GM10847 (cell line): ENCODE results near the gene ANKS3.
A peak's percentile ranks its signal among the peaks of the same experiment; 100 is the strongest.

Experiments
- POLR2A ChIP-seq: IDR thresholded peaks from 2 replicates; pipeline ENCODE4 v1.6.1; 2011; ENCODE audit not compliant: insufficient read length; ENCODE audit errors: extremely low read depth

Gene ANKS3, protein sequence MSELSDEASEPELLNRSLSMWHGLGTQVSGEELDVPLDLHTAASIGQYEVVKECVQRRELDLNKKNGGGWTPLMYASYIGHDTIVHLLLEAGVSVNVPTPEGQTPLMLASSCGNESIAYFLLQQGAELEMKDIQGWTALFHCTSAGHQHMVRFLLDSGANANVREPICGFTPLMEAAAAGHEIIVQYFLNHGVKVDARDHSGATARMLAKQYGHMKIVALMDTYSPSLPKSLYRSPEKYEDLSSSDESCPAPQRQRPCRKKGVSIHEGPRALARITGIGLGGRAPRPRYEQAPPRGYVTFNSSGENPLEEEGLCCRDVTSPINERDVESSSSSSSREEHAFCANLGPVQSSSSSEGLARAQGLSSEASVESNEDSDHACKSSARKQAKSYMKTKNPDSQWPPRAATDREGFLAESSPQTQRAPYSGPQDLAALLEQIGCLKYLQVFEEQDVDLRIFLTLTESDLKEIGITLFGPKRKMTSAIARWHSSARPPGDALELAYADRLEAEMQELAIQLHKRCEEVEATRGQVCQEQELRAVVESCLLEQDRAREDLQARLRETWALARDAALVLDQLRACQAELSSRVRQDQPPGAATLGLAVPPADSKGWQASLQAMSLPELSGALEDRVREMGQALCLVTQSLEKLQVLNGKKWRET

GRCh38 chr16:4734063-4734729, at the start of gene ANKS3, which contains the start of gene DNAAF8:
TSS of gene ANKS3 (minus strand) at chr16:4734271. CDS start at chr16:4730149, 4,122 bp downstream.
TSS of gene DNAAF8 (plus strand) at chr16:4734537. CDS start at chr16:4736515, 1,978 bp downstream.
- peak; percentile 53 for TF ChIP-seq POLR2A

GRCh38 chr16:4783251-4783950, 49.3 kb upstream of the ANKS3 start:
- no peak for TF ChIP-seq POLR2A

- no peak for TF ChIP-seq POLR2A
Observed at GRCh38 chr16:4780235-4780634, 46.2 kb upstream of the ANKS3 start.

- no peak for TF ChIP-seq POLR2A
Observed at GRCh38 chr16:4778050-4778392, 44.0 kb upstream of the ANKS3 start.

DNA sequence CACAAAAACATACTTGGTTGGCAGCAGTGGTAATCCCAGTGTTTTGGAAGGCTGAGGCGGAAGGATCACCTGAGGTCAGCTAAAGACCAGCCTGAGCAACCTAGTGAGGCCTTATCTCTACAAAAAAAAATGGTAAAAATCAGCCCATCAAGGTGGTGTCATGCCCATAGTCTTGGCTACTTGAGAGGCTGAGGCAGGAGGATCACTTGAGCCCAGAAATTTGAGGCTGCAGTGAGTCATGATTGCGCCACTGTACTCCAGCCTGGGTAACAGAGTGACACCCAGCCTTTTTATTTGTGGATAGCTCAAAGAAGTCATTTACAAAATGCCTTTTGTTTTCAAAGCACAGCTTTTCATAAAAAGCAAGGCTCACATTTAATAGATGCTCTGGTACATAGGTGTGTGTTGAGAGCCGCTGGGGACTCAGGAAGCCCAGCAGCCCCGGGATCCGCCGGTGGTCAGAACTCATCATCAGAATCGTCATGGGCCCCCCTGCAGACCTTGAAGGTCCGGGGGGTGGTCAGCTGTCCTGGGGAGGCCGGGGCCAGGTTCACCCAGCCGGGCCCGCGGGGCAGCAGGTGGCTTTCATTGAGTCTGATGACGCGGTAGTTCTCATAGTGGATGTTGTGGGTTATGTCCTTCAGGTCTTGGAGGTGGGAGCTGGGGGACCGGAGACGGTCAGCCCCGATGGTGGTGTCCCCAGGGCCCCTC, 43.4 kb upstream of the ANKS3 start:
- TF ChIP-seq POLR2A, result no peak

- no peak for TF ChIP-seq POLR2A
Observed at GRCh38 chr16:4776141-4776705, 42.2 kb upstream of the ANKS3 start.

GRCh38 chr16:4775005-4775404, 40.9 kb upstream of the ANKS3 start:
- TF ChIP-seq POLR2A, result no peak

DNA sequence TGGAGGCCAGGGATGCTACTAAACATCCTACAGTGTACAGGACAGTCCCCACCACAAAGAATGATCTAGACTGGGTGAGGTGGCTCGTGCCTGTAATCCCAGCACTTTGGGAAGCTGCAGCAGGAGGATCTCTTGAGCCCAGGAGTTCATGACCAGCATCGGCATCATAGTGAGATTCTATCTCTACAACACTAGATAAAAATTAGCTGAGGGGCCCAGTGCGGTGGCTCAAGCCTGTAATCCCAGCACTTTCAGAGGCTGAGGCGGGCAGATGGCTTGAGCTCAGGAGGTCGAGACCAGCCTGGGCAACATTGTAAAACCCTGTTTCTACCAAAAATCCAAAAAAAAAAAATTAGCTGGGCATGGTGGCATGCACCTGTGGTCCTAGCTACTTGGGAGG, 38.3 kb upstream of the ANKS3 start:
- TF ChIP-seq POLR2A, result no peak

DNA sequence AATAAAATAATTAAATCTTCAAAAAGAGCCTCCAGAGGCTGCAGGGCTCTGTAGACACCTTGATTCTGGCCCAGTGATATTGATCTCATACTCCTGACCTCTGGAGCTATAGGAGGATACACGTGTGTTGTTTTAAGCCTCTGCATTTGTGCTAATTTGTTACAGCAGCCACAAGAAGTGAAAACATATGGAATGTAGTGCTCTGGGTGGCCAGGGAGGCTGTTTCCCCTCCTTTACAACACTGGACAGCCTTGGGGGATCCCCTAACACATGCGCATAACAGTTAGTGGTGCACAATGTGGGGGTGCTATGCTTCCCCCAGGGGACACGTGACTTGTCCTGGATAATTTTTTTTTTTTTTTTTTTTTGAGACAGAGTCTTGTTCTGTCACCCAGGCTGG, 37.6 kb upstream of the ANKS3 start:
- TF ChIP-seq POLR2A, result no peak

GRCh38 chr16:4769306-4769638, 35.2 kb upstream of the ANKS3 start:
- TF ChIP-seq POLR2A, result no peak

DNA sequence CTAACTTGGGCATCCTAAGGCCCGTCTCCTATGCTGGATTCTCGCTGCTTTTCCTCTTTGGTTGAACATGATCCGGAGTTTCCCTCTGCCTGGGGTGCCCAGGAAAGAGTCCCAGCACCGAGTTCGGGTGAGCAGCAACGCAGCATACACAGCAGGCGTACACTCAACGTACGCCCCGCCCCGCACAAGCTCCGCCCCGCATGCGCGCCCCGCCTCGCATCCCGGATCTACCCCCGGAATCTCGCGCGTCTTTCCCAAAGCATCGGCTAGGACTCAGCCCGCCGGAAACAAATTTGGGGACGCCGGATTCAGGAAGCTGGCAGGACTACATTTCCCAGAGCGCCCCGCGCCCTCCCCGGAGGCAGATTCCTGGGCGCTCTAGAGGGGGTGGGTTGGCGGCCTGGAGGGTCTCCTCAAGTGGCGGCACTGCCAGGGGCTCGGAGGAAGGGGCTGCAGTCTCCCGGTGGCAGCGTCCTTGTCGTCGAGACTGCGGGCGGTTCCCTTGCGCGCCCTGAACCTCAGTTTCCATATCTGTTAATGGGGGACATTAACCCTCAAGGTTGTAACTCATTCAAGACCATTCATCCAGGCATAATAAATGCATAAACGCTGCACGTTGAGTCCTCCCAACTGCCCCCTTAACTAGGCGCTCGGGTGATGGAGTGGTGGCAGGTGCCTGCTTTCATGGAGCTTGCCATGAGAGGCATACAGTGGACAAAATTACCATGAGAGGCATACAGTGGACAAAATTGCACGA, 34.7 kb upstream of the ANKS3 start:
- peak; percentile 79 for TF ChIP-seq POLR2A

DNA sequence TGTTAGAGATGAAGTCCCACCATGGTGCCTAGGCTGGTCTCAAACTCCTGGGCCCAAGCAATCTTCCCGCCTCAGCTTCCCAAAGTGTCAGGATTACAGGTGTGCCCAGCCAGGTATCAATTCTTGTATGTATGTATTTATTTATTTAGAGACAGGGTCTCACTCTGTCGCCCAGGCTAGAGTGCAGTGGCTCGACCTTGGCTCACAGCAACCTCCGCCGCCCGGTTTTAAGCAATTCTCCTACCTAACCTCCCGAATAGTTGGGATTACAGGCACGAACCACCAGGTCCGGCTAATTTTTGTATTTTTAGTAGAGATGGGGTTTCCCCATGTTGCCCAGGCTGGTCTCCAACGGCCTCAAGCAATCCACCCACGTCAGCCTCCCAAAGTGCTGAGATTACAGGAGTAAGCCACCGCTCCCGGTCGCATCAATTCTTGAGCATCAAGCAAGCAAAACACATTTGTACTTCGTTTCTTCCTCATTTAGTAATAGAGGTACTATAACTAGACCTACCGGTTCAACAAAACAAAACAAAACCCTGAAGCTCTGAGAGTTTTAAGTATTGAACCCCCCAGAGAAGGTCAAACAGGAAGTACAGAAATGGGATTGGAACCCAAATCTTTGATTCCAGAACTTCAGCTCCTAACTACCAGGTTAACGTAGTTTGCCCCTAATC, 33.9 kb upstream of the ANKS3 start:
- no peak for TF ChIP-seq POLR2A

- TF ChIP-seq POLR2A, result peak; percentile 64
Observed at GRCh38 chr16:4766875-4767628, 33.0 kb upstream of the ANKS3 start, which contains the start of gene ZNF500. TSS of gene ZNF500 (minus strand) at chr16:4767162. CDS start at chr16:4765978, 1,184 bp downstream.
